NCI-H2081 treated with DMSO at 0.1 percent for 48 hours (cell line): ENCODE results near the gene MLLT10.
A peak's percentile ranks its signal among the peaks of the same experiment; 100 is the strongest.

ENCODE experiments used
- DNase-seq: peaks from one replicate; lab custom pipeline; 2025; lab: John Stamatoyannopoulos, UW

MLLT10 gene

GRCh38 chr10:21533467-21534279 lies at the start of gene MLLT10:
MLLT10 (plus strand) TSS chr10:21534232; CDS start chr10:21534645, 413 bp downstream.
- peak; percentile 65 for DNase-seq

DNA sequence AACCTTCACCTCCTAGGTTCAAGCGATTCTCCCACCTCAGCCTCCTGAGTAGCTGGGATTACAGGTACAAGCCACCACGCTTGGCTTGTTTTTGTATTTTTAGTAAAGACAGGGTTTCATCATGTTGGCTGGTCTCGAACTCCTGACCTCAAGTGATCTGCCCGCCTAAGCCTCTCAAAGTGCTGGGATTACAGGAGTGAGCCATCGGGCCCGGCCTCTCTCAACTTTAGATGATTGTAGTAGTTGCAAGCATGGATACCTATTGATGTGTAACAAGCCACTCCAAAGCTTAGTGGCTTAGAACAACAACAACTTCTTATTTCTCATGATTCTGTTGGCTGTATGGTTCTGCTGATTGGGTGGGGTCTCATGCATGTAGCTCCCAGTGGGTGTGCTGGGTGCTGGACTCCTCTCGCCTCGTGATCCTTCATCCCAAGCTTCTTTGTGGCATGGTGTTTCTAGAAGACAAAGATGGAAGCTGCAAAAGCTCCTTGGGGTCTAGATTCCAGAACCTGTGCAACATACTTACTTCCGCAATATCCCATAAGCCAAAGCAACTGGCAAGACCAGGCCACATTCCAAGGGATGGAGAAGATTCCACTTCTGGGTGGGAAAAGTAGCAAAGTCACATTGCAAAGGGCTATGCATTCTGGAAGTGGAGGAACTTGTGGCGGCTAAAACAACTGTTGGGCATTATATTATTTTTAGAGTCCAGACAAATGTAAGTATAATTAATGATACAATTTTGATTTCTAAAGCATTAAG lies 46.4 kb upstream of the MLLT10 start:
- no peak for DNase-seq

DNA sequence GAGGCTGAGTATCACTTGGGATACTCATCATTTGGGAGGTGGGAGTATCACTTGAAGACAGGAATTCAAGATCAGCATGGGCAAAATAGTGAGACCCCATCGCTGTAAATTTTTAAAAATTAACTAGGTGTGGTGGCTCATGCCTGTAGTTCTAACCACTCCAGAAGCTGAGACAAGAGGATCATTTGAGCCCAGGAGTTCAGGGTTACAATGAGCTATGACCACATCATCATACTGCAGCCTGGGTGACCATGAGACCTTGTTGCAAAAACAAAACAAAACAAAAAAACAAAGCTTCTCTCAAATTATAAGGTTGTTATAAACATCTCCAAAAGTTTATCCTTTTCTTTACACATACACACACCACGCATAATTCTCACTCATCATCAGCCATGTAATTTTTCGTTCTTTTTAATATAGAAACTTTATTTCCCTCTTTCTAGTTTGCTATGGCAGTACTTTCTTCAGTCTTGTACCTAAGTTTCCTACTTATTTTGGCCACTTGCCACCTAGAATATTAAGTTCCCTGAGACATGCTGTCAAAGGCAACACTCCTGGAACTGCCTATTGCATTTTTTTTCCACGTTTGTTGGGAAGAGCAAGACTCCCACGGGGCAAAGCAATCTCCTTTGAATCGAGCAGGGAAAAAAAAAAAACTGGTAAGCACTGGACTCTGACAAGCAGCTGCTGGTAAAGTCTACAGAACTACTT lies 45.6 kb upstream of the MLLT10 start:
- DNase-seq = no peak

DNA sequence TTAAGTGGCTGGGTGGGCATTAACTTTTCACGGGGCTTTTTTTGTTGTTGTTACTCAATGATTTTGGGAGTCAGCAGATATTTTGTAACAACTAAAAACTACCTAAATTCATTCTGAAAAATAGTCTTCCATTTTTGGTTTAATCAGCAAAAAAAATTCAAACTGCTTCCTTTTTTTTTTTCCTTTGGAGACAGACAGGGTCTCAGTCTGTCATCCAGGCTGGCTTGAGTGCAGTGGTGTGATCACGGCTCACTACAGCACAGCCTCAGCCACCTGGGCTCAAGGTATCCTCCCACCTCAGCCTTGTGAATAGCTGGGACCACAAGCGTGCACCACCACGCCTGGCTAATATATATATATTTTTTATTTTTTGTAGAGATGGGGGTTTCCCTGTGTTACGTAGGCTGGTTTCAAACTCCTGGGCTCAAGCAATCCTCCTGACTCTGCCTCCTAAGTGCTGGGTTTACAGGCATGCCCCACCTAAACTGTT lies 45.0 kb upstream of the MLLT10 start:
- no peak for DNase-seq

GRCh38 chr10:21490028-21490710 lies 43.9 kb upstream of the MLLT10 start:
- DNase-seq = no peak

DNA sequence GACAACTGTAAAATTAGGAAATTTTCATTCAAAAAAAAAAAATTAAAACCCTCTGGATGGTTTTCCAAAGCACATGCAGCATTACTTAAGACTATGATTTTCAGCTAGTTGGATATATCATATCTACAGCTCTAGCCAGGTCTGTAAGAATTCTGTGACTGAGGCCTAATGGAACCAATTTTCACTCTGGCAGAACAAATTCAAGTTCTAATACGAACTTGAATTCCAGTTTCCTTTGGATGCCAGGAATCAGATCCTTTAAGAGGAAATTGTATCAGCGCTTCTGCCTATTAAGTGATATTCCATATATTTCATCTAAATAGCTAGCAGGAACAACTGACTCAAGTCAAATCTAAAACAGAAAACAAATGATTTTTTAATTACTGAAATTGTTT lies 43.3 kb upstream of the MLLT10 start:
- no peak for DNase-seq

DNA sequence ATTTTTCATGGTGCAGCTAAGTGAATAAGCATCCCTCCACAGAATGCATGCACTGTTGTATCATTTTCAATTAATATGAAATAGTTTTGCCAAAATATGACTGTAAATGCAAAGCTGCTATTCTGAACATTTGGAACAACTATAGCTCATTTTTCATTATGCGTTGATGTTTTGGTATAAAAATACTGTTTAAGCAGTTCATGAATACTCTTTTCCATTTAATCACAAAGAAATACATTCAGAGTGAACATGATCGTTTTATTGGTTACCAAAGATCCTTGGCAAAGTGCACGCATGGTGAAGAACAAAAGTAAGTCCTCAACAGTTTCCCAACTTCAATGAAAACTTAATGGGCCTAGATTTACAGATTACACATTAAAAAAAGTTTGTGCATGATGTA lies 41.6 kb upstream of the MLLT10 start:
- no peak for DNase-seq

GRCh38 chr10:21493784-21494183 lies 40.2 kb upstream of the MLLT10 start:
- DNase-seq = no peak

DNA sequence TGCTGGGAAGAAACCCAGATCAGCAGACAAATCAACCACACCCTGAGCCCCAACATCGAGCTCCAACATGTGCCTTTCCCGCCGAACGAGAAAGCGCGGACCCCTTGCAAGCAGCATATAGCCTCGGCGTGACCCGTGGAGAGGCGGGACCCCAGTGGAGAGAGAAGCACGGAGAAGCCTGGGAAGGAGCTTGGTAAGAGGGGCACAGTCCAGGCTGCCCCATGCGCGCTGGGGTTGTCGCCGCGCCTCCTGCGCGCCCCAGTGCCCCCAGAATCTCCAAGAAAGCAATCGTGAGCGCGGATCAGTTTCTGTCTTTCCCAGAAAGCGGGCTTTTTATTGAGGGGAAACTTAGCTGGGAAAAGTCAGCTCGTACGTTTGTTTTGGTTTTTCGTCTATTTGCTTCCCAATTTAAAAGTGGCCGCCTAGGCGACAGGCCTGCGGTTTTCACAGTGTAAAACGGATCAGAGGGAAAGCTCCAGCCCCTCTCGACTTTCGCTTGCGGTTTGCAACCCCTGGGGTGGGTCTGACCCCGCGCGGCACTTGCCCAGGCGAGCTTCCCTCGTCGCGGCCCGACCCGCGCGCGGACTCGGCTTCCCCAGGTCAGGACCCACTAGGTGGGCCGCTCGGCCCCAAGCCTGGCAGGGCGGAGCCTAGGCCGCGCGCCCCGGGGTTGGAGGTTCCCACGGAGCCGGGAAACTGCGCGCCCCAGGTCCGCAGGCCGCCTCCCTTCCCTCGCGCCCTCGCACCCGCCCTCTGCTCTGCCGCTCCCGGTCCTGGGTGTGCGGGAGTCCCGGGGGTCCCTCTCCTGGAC lies 39.6 kb upstream of the MLLT10 start:
- no peak for DNase-seq

GRCh38 chr10:21495002-21495751 lies 38.9 kb upstream of the MLLT10 start:
- no peak for DNase-seq

- no peak for DNase-seq
Measured at GRCh38 chr10:21495752-21496342, 38.2 kb upstream of the MLLT10 start.

- no peak for DNase-seq
Measured at GRCh38 chr10:21496343-21497176, 37.5 kb upstream of the MLLT10 start.

DNA sequence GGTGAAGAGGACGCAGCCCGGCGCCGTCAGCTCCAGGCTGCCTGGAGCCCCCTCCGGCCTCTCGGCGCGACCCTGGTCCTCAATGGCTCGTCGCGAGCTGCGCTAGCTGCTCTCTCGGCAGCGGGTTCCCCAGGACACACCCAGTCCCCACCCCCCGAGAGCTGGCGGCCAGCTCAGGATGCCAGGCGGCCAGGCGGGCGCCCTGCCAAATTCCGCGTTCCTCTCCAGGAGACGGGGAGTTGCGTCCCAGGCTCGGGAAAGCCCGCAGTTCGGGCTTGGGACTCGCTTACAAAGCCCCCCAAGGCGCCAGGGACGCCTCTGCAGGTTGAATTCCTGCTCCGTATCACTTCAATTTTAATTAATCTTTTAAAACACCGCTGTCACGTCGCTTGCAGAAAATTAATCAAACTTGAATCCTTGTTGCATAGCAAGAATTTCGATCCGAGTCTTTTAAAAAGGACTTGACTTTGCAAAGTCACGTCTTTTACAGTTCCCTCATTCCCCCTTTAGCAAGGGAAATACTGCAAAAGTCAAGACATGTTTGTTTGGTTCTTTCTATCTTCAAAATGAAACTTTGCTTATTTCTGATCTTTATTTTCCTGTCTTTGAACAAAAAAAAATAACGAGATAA lies 36.7 kb upstream of the MLLT10 start:
- DNase-seq = peak; percentile 11

- DNase-seq = no peak
Measured at GRCh38 chr10:21498377-21498776, 35.7 kb upstream of the MLLT10 start.

GRCh38 chr10:21498986-21499385 lies 35.0 kb upstream of the MLLT10 start:
- no peak for DNase-seq

DNA sequence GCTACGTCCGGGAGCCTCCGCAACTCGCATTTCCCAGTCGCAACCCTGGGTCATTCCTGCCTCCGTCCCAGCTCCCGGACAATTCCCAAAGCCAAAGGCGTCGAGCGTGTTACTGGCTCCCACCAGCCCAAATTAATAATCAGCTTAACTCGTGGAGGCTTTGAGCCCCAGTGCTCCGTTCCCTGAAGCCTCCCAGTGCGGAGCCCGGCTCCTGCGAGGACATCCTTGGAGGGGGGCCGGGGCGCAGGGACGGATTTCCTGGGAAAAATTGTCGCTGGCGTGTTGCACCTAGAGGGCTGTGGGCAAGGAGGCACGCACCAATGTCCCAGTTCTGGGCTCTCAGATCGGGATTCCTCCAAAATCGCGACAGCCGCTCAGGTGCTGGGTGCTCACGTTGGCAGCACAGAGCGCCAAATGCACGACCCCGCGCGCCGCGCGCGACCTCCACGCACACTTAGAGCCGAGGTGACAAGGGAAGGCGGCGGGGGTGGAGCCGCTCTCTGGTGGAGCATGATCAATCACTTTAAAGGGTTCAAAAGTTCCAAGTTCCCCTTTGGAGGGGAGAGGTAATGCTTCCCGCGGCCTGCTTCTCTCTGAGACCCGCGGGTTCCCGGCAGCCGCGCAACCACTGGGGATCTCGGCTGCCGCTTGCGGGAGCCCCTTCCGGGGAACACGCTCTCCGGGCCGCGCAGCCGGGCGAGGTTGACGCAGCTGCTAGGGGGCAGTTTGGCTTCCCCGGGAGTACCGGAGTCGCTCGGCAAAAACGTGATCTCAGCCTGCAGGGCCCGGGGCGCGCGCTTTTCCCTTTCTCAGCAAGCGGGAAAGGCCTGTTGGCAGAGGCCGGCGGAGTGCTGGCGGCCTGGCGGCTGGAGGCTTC lies 34.1 kb upstream of the MLLT10 start:
- no peak for DNase-seq

- DNase-seq = no peak
Measured at GRCh38 chr10:21500578-21500910, 33.5 kb upstream of the MLLT10 start.

DNA sequence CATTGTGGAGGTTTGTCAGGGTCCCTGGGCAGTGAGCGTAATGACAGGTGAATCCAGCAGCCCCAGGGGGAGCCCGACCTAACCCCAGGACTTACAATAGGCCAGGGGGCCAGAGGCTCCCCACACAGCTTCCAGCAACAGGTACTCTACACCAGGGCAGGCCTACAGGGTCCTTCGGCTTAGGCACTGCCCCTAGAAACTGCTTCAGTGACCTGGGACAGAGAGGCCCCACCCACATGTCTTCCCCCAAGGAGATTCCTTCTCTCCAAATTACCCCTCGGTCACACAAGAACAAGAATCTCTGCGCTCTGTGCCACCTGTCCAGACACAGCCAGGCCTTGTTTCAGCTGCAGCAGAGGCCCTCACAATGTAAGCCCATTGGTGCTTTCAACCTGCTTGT lies 32.9 kb upstream of the MLLT10 start:
- no peak for DNase-seq
